GM12878 (cell line): ENCODE measurements around the gene ASB2. TPM values are rescaled to one million over a fixed set of nuclear protein-coding genes. Genes with fewer than 3 reads are reported as not detected.

Experiments
- ATAC-seq: fragments of 200-7000 bp; cut with Tn5 transposase; 3 replicates; pipeline ENCODE4 v1.9.1; 2020; ENCODE audit warnings: mild to moderate bottlenecking, moderate library complexity
- BruUV-seq: library from RNA; stranded (reverse); fragments of 400-500 nt; replicated peaks from 2 replicates; lab custom pipeline; 2021; lab: Mats Ljungman, UMichigan
- CTCF ChIA-PET: fragments of 300-600 bp; sonication (Branson Sonifier 250); formaldehyde crosslinking; extraction: SDS; loops from one replicate; lab custom pipeline; 2021; ENCODE audit warnings: inconsistent platforms; lab: Yijun Ruan, JAX
- POLR2A ChIA-PET: fragments of 350-600 bp; formaldehyde crosslinking; extraction: SDS; loops from one replicate; lab custom pipeline; 2021; ENCODE audit warnings: inconsistent platforms; lab: Charles Lee
- RAD21 ChIA-PET: fragments of 300-600 bp; sonication (Branson Sonifier 250); formaldehyde crosslinking; loops from one replicate; lab custom pipeline; 2023; ENCODE audit warnings: antibody characterized with exemption; ENCODE audit not compliant: unreplicated experiment; lab: Charles Lee
- SMC1A ChIA-PET: fragments of 300-600 bp; sonication (Branson Sonifier 250); formaldehyde crosslinking; loops from one replicate; lab custom pipeline; 2023; ENCODE audit not compliant: unreplicated experiment, uncharacterized antibody; lab: Charles Lee
- DNase-seq: peaks from one replicate; pipeline ENCODE4 v3.0.0-alpha.2; 2011; ENCODE audit warnings: low read depth, low spot score
- FAIRE-seq: peaks from 3 replicates; lab custom pipeline; 2011; peaks lifted over from hg19 to GRCh38; lab: Jason Lieb, UNC
- H2AFZ ChIP-seq: 2 replicates; pipeline ENCODE4 v1.6.0; 2011; ENCODE audit warnings: low read depth, low read length, control low read depth; ENCODE audit not compliant: control insufficient read depth
- H3K27ac ChIP-seq: 2 replicates; pipeline ENCODE4 v1.5.1; 2011; ENCODE audit warnings: control low read depth; ENCODE audit not compliant: control insufficient read depth, insufficient read depth
- H3K27me3 ChIP-seq, 2 experiments: replicated peaks in 1 of 2; 2 replicates each; pipeline versions ENCODE4 v1.6.0 to v1.6.1; 2011; ENCODE audit warnings: low read length in 1 of 2; ENCODE audit not compliant: control insufficient read depth in 2 of 2, insufficient read depth in 2 of 2
- H3K36me3 ChIP-seq, 2 experiments: 2 replicates each; pipeline ENCODE4 v1.5.1; 2011; ENCODE audit warnings: low read length in 1 of 2; ENCODE audit not compliant: control insufficient read depth in 2 of 2, insufficient read depth in 2 of 2
- H3K4me1 ChIP-seq: 2 replicates; pipeline ENCODE4 v1.6.1; 2011; ENCODE audit warnings: mild to moderate bottlenecking, low read length, moderate library complexity, mixed read lengths; ENCODE audit not compliant: control insufficient read depth, insufficient read depth
- H3K4me2 ChIP-seq: 2 replicates; pipeline ENCODE4 v1.6.0; 2011; ENCODE audit warnings: control low read depth; ENCODE audit not compliant: control insufficient read depth, insufficient read depth
- H3K4me3 ChIP-seq: fragments of 200-600 bp; sonication (generic); 2 replicates; pipeline ENCODE4 v1.5.1; 2016
- H3K79me2 ChIP-seq: 2 replicates; pipeline ENCODE4 v1.6.0; 2011; ENCODE audit warnings: low read length; ENCODE audit not compliant: control insufficient read depth, insufficient read depth
- H3K9ac ChIP-seq: 2 replicates; pipeline ENCODE4 v1.8.0; 2011; ENCODE audit warnings: low read length, control low read depth, mixed read lengths; ENCODE audit not compliant: control insufficient read depth, insufficient read depth
- H3K9me3 ChIP-seq: replicated peaks from 3 replicates; pipeline ENCODE4 v1.5.1; 2011; ENCODE audit warnings: mild to moderate bottlenecking, low read length; ENCODE audit not compliant: control insufficient read depth, insufficient read depth
- H4K20me1 ChIP-seq: 2 replicates; pipeline ENCODE4 v1.6.0; 2011; ENCODE audit not compliant: control insufficient read depth, insufficient read depth
- BCL3 ChIP-seq: IDR thresholded peaks from 2 replicates; pipeline ENCODE4 v1.6.1; 2011; ENCODE audit warnings: borderline replicate concordance, low read depth, mild to moderate bottlenecking, moderate library complexity, low read length; ENCODE audit not compliant: insufficient read depth, poor library complexity, severe bottlenecking
- CBX5 ChIP-seq: sonication (generic); IDR thresholded peaks from 2 replicates; pipeline ENCODE4 v1.6.1; 2016; ENCODE audit warnings: low read depth, moderate library complexity, mild to moderate bottlenecking, inconsistent platforms
- E2F4 ChIP-seq: IDR thresholded peaks from 2 replicates; pipeline ENCODE4 v1.6.1; 2012; ENCODE audit warnings: low read depth, low read length, improper control_type of control experiment
- EED ChIP-seq: sonication (generic); IDR thresholded peaks from 2 replicates; pipeline ENCODE4 v1.6.1; 2016; ENCODE audit warnings: antibody characterized with exemption, low read depth
- HCFC1 ChIP-seq: fragments of 150-350 bp; IDR thresholded peaks from 2 replicates; pipeline ENCODE4 v1.6.1; 2014; ENCODE audit warnings: low read length
- HDAC6 ChIP-seq: fragments of 200-600 bp; sonication (generic); IDR thresholded peaks from one replicate; pipeline ENCODE4 v1.8.0; 2017; ENCODE audit warnings: antibody characterized with exemption; ENCODE audit not compliant: unreplicated experiment
- IRF4 ChIP-seq: IDR thresholded peaks from 2 replicates; pipeline ENCODE4 v1.6.1; 2011; ENCODE audit warnings: low read depth, low read length
- MTA2 ChIP-seq: fragments of 450-650 bp; IDR thresholded peaks from 2 replicates; pipeline ENCODE4 v1.6.1; 2016; ENCODE audit warnings: low read depth, mild to moderate bottlenecking, moderate library complexity
- POLR2A ChIP-seq: IDR thresholded peaks from 2 replicates; pipeline ENCODE4 v1.6.1; 2011; ENCODE audit warnings: low read depth, mild to moderate bottlenecking, low read length
- YBX1 ChIP-seq: fragments of 450-650 bp; IDR thresholded peaks from 2 replicates; pipeline ENCODE4 v1.6.1; 2016; ENCODE audit warnings: antibody characterized with exemption
- ZBED1 ChIP-seq: IDR thresholded peaks from 2 replicates; pipeline ENCODE4 v1.6.1; 2016; ENCODE audit warnings: borderline replicate concordance
- ZNF384 ChIP-seq: IDR thresholded peaks from 2 replicates; pipeline ENCODE4 v1.6.1; 2012; ENCODE audit warnings: low read depth, mild to moderate bottlenecking, low read length, improper control_type of control experiment, borderline replicate concordance
- ZSCAN29 ChIP-seq: fragments of 450-650 bp; IDR thresholded peaks from 2 replicates; pipeline ENCODE4 v1.6.1; 2017; ENCODE audit warnings: mild to moderate bottlenecking, moderate library complexity
- WGBS: methylation state at CpG from one replicate; pipeline ENCODE4 v1.1.6; 2016; ENCODE audit warnings: low lambda C conversion rate; ENCODE audit not compliant: insufficient replicate concordance, insufficient coverage; ENCODE audit errors: missing lambda C conversion rate; 5-methylcytosine and 5-hydroxymethylcytosine counted together
- in situ Hi-C: fragments of 300-500 bp; cut with MboI; formaldehyde crosslinking; loops from 9 replicates; pipeline ENCODE4 v1.14.3; 2018; ENCODE audit warnings: mixed read lengths
- intact Hi-C: fragments of 100-400 bp; cut with micrococcal nuclease; formaldehyde crosslinking; loops from one replicate; pipeline ENCODE4 v1.14.2; 2022; ENCODE audit not compliant: unreplicated experiment
- polyA plus RNA-seq, 11 experiments: library from polyadenylated mRNA; depleted of rRNA in 4 of 11; unstranded in 6 of 11; stranded (reverse) in 5 of 11; fragments of >200 nt; fragmentation: Nextera tagmentation in 4 of 11; fragmentation: Illumina TruSeq in 1 of 11; extraction: Ambion mirVana in 4 of 11; extraction: Trizol in 1 of 11; gene quantifications; 1 replicate in 1 of 11; 2 replicates in 10 of 11; pipeline versions ENCODE4 v1.2.1 to v1.2.3, GENCODE V29; 2011 to 2016; ENCODE audit warnings: inconsistent platforms in 2 of 11, missing spikeins in 2 of 11, low read depth in 1 of 11
- total RNA-seq, 4 experiments: library from RNA; depleted of rRNA in 3 of 4; stranded (reverse); fragments of >200 nt in 3 of 4; fragmentation: Illumina TruSeq in 1 of 4; extraction: Trizol in 1 of 4; gene quantifications; 2 replicates each; pipeline versions ENCODE4 v1.2.1 to v1.2.3, GENCODE V29; 2013 to 2021
- TF ChIP-seq, protein P1 (sequence below): IDR thresholded peaks from 2 replicates; pipeline ENCODE4 v1.6.1; 2012; ENCODE audit warnings: low read length, inconsistent platforms

ASB2 gene
- total and polyA plus RNA-seq, 10 of the 15 experiments (the other 5 are each of a cell fraction or from before 2014, with no cell fraction given) = 3.0 to 54.8 (median 33.5) TPM

GRCh38 chr14:93996130-93996695, 19.8 kb upstream of the ASB2 start:
- POLR2A ChIA-PET = interaction anchor here (1.4 to 2.2 kb wide), 4 partner anchors 14 to 37 kb away, joined by 3 to 9 read pairs (median 5); no protein-coding TSS in a partner anchor

More at GRCh38 chr14:93996130-93996695, 19.8 kb upstream of the ASB2 start:
- no peaks in the 10 kb centered on the region for H3K27me3 ChIP-seq
- no peaks in the 10 kb centered on the region for H3K79me2 ChIP-seq
- no peak overlapping the region for H3K4me3 ChIP-seq
- in situ Hi-C loops (no loop called here), intact Hi-C loops (no loop called here)
- no peak overlapping the region for H2AFZ ChIP-seq
- ChIA-PET CTCF (interaction anchor here (1.4 to 16.9 kb wide), 4 partner anchors 9 to 136 kb away, joined by 3 to 541 read pairs (median 202); partner anchors contain the start of gene ASB2), RAD21 (interaction anchor here (2.5 to 5.9 kb wide), 2 partner anchors 21 to 56 kb away, joined by 9 to 182 read pairs; partner anchors contain the start of gene ASB2), SMC1A (interaction anchor here (1.1 to 7.3 kb wide), 5 partner anchors 10 to 58 kb away, joined by 3 to 180 read pairs (median 17); partner anchors contain the start of gene ASB2)
- no peak for ATAC-seq
- no peak for FAIRE-seq
- no peak for TF ChIP-seq POLR2A
- no peak for TF ChIP-seq BCL3
- TF ChIP-seq HCFC1 = no peak
- no peak for TF ChIP-seq IRF4
- TF ChIP-seq, protein P1, sequence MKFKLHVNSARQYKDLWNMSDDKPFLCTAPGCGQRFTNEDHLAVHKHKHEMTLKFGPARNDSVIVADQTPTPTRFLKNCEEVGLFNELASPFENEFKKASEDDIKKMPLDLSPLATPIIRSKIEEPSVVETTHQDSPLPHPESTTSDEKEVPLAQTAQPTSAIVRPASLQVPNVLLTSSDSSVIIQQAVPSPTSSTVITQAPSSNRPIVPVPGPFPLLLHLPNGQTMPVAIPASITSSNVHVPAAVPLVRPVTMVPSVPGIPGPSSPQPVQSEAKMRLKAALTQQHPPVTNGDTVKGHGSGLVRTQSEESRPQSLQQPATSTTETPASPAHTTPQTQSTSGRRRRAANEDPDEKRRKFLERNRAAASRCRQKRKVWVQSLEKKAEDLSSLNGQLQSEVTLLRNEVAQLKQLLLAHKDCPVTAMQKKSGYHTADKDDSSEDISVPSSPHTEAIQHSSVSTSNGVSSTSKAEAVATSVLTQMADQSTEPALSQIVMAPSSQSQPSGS = no peak
- TF ChIP-seq CBX5 = no peak
- no peak for TF ChIP-seq ZSCAN29
- TF ChIP-seq ZBED1 = no peak
- no peak for TF ChIP-seq YBX1
- no peak for TF ChIP-seq MTA2
- no peak for TF ChIP-seq EED
- no peak for TF ChIP-seq HDAC6
- no peak for TF ChIP-seq ZNF384
- TF ChIP-seq E2F4 = no peak
- DNase-seq = no peak
- peaks cover 17% of the 10 kb centered on the region for H3K4me1 ChIP-seq
- no peak overlapping the region for H3K9ac ChIP-seq
- H3K9me3 ChIP-seq = no peaks in the 10 kb centered on the region
- H3K36me3 ChIP-seq = no peaks in the 10 kb centered on the region
- 34% methylated on average over 8 of the region's 8 CpGs for WGBS
- BruUV-seq = no TSS peak
- no peak overlapping the region for H3K27ac ChIP-seq
- no peak overlapping the region for H3K4me2 ChIP-seq
- H4K20me1 ChIP-seq = no peaks in the 10 kb centered on the region
